Hepatocyte (in vitro differentiated cells): Measurements from ENCODE around the gene HDAC8.

ENCODE experiments used
- EZH2 ChIP-seq: fragments of 200-600 bp; sonication (generic); IDR thresholded peaks from 2 replicates; pipeline ENCODE4 v1.6.1; 2016; ENCODE audit warnings: antibody characterized with exemption, mild to moderate bottlenecking, borderline replicate concordance
- TF ChIP-seq, protein P1 (sequence below): fragments of 200-600 bp; sonication (generic); IDR thresholded peaks from 2 replicates; pipeline ENCODE4 v1.5.1; 2016; ENCODE audit warnings: antibody characterized with exemption, mild to moderate bottlenecking; ENCODE audit not compliant: poor library complexity

DNA sequence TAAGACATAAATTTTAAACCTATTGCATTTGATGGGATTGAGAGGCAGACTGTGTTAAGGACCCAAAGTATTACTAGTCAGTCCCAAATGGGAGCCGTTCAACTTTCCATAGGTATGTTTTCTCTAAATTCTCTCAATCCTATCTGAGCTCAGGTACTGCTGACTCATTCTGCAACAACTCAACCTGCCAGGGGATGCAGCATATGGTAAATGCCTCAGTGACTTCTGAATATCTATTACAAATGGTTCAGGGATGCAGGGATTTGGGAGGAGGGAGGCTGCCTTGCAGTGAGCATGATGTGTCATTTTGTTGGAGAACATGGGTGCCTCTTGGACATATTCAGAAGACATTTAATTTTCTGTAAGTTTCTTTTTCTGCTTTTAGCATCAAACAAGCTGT, 97.3 kb downstream of the HDAC8 start:
- TF ChIP-seq, protein P1, sequence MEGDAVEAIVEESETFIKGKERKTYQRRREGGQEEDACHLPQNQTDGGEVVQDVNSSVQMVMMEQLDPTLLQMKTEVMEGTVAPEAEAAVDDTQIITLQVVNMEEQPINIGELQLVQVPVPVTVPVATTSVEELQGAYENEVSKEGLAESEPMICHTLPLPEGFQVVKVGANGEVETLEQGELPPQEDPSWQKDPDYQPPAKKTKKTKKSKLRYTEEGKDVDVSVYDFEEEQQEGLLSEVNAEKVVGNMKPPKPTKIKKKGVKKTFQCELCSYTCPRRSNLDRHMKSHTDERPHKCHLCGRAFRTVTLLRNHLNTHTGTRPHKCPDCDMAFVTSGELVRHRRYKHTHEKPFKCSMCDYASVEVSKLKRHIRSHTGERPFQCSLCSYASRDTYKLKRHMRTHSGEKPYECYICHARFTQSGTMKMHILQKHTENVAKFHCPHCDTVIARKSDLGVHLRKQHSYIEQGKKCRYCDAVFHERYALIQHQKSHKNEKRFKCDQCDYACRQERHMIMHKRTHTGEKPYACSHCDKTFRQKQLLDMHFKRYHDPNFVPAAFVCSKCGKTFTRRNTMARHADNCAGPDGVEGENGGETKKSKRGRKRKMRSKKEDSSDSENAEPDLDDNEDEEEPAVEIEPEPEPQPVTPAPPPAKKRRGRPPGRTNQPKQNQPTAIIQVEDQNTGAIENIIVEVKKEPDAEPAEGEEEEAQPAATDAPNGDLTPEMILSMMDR = no peak
- TF ChIP-seq EZH2 = no peak
